ENCODE data around the gene NFE2L1. TPM values are rescaled to one million over a fixed set of nuclear protein-coding genes. Genes with fewer than 3 reads are reported as not detected.

The NFE2L1 gene
- total RNA-seq, 3 donors from 2014 or later (not counting 1 experiment from before 2014, with no cell fraction given), result 38.6 to 53.4 (median 47.5) TPM

- H3K27me3 Mint-ChIP-seq (ENCODE audit: low read depth in 2 of 2), result no peaks in the 10 kb centered on the region
- peaks cover under 1% of the 10 kb centered on the region for H3K36me3 ChIP-seq (ENCODE audit: control insufficient read depth, insufficient read depth, low read length)
- ATAC-seq (no peak), DNase-seq (no peak)
- H3K4me1 ChIP-seq (ENCODE audit: control insufficient read depth, insufficient read depth, low read length), result no peaks in the 10 kb centered on the region
- H3K9me3 ChIP-seq (ENCODE audit: control insufficient read depth, insufficient read depth, low read length), result no peaks in the 10 kb centered on the region
- no peak overlapping the region for H3K27ac ChIP-seq (ENCODE audit: low read length)
- no peaks in the 10 kb centered on the region for H3K36me3 Mint-ChIP-seq
- intact Hi-C loops (cut with micrococcal nuclease), result loop anchor here (5.0 kb wide), 1 partner anchor 540 kb away; no protein-coding TSS in a partner anchor
- no peaks in the 10 kb centered on the region for H3K27me3 ChIP-seq (ENCODE audit: control insufficient read depth, insufficient read depth, low read length)
- H3K27ac Mint-ChIP-seq, result no peak overlapping the region
- H3K9me3 Mint-ChIP-seq, result no peaks in the 10 kb centered on the region
- 91% methylated on average over 5 of the region's 5 CpGs for WGBS (ENCODE audit: insufficient coverage)
- TF ChIP-seq CTCF (IDR thresholded peaks at IDR 0.05), result no peak
- no peak overlapping the region for H3K4me3 Mint-ChIP-seq
- H3K4me3 ChIP-seq (ENCODE audit: low read length), result no peak overlapping the region
- H3K4me1 Mint-ChIP-seq, result peaks cover 0 to 5% of the 10 kb centered on the region in 2 donors
Measured at GRCh38 chr17:48081858-48082257, 33.7 kb downstream of the NFE2L1 start.

DNA sequence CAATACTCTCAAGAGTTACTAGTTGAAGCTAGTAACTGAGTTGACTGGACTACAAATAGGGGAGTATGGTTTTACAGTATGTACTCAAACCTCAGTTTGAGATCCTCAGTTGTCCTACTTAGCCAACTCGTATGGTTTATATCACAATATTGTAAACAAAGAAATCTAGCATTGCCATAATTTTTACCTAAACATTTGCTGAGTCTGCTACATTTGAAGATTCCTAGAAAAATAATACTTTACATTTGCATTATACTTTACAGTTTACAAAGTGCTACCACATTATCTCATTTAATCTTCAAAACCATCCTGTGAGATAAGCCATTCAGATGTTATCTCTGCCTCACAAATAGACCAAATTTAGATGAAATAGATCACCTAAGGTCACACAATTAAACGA is 36.8 kb downstream of the NFE2L1 start:
- TF ChIP-seq CTCF (IDR thresholded peaks at IDR 0.05), result no peak
- no peak overlapping the region for H3K4me3 Mint-ChIP-seq
- 80% methylated on average over 2 of the region's 2 CpGs for WGBS (ENCODE audit: insufficient coverage)

DNA sequence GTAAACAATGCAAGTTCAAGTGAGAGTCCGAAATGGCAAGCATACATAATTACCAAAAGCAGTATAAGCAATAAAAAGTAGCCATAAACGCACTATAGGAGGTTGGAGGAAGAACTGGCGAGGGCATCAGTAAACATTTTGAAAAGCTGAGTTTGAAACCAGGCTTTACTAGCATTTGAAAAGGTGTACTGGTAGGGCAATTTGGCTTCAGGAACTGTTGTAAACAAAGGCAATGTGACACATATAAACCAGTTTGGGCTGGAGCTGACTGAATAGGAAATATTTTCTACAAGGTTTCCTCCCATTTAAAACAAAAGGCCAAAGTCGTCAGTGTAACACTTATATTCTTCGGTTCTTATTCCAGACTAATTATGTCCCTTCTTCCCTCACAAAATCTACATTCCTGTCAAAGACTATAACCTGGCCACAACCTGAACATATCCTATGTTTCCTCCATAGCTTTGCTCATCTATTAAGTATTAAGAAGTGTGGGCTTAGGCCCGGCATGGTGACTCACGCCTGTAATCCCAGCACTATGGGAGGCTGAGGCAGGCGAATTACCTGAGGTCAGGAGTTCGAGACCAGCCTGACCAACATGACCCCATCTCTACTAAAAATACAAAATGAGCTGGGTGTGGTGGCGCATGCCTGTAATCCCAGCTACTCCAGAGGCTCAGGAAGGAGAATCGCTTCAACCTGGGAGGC is 45.3 kb downstream of the NFE2L1 start:
- Histone ChIP-seq H3K36me3 (ENCODE audit: control insufficient read depth, insufficient read depth, low read length) (peaks cover 2% of the 10 kb centered on the region), H3K27me3 (ENCODE audit: control insufficient read depth, insufficient read depth, low read length) (no peaks in the 10 kb centered on the region), H3K4me1 (ENCODE audit: control insufficient read depth, insufficient read depth, low read length) (no peaks in the 10 kb centered on the region), H3K27ac (ENCODE audit: low read length) (no peak overlapping the region), H3K9me3 (ENCODE audit: control insufficient read depth, insufficient read depth, low read length) (no peaks in the 10 kb centered on the region), H3K4me3 (ENCODE audit: low read length) (no peak overlapping the region)
- Mint-ChIP-seq H3K4me3 (no peak overlapping the region), H3K27ac (no peak overlapping the region), H3K36me3 (no peaks in the 10 kb centered on the region), H3K4me1 (peaks cover 0 to 2% of the 10 kb centered on the region in 2 donors), H3K27me3 (ENCODE audit: low read depth in 2 of 2) (no peaks in the 10 kb centered on the region), H3K9me3 (no peaks in the 10 kb centered on the region)
- no peak for TF ChIP-seq CTCF (IDR thresholded peaks at IDR 0.05)
- no peak for DNase-seq
- 97% methylated on average over 10 of the region's 11 CpGs for WGBS (ENCODE audit: insufficient coverage)
- no peak for ATAC-seq
- intact Hi-C loops (cut with micrococcal nuclease), result no loop called here

More for the DNA sequence above, 36.8 kb downstream of the NFE2L1 start:
- no peaks in the 10 kb centered on the region for H3K27me3 ChIP-seq (ENCODE audit: control insufficient read depth, insufficient read depth, low read length)
- no peak overlapping the region for H3K4me3 ChIP-seq (ENCODE audit: low read length)
- ATAC-seq (no peak), DNase-seq (no peak)
- H3K4me1 ChIP-seq (ENCODE audit: control insufficient read depth, insufficient read depth, low read length), result no peaks in the 10 kb centered on the region
- H3K9me3 ChIP-seq (ENCODE audit: control insufficient read depth, insufficient read depth, low read length), result no peaks in the 10 kb centered on the region
- intact Hi-C loops (cut with micrococcal nuclease), result loop anchor here (5.0 kb wide), 1 partner anchor 537 kb away; no protein-coding TSS in a partner anchor
- H3K36me3 ChIP-seq (ENCODE audit: control insufficient read depth, insufficient read depth, low read length), result no peaks in the 10 kb centered on the region
- Mint-ChIP-seq H3K27ac (no peak overlapping the region), H3K36me3 (no peaks in the 10 kb centered on the region), H3K27me3 (ENCODE audit: low read depth in 2 of 2) (no peaks in the 10 kb centered on the region), H3K9me3 (no peaks in the 10 kb centered on the region), H3K4me1 (peaks cover 0 to 5% of the 10 kb centered on the region in 2 donors)
- H3K27ac ChIP-seq (ENCODE audit: low read length), result no peak overlapping the region

DNA sequence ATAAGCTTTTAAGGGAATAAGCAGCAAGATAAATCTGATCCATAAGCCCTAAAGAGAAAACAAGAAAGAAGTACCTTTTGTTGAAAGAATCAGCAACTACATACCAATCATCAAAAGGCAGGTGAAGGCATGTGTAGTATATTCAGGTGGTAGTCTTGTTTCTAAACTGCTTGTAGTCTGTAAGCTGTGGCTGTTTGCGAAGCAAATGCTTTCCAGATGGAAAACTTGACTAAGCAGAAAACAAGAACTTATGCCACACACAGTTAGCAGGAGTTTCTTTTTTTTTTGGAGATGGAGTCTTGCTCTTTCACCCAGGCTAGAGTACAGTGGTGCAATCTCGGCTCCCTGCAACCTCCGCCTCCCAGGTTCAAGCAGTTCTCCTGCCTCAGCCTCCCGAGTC is 47.5 kb downstream of the NFE2L1 start:
- Histone ChIP-seq H3K27me3 (ENCODE audit: control insufficient read depth, insufficient read depth, low read length) (no peaks in the 10 kb centered on the region), H3K9me3 (ENCODE audit: control insufficient read depth, insufficient read depth, low read length) (no peaks in the 10 kb centered on the region), H3K4me3 (ENCODE audit: low read length) (no peak overlapping the region), H3K4me1 (ENCODE audit: control insufficient read depth, insufficient read depth, low read length) (peaks cover 3% of the 10 kb centered on the region), H3K27ac (ENCODE audit: low read length) (no peak overlapping the region), H3K36me3 (ENCODE audit: control insufficient read depth, insufficient read depth, low read length) (peaks cover 2% of the 10 kb centered on the region)
- no peaks in the 10 kb centered on the region for H3K36me3 Mint-ChIP-seq
- H3K27ac Mint-ChIP-seq, result no peak overlapping the region
- ATAC-seq (no peak), DNase-seq (no peak)
- peaks cover 0 to 14% of the 10 kb centered on the region in 2 donors for H3K4me1 Mint-ChIP-seq
- intact Hi-C loops (cut with micrococcal nuclease), result no loop called here
- H3K27me3 Mint-ChIP-seq (ENCODE audit: low read depth in 2 of 2), result no peaks in the 10 kb centered on the region
- H3K9me3 Mint-ChIP-seq, result no peaks in the 10 kb centered on the region
- H3K4me3 Mint-ChIP-seq, result no peak overlapping the region
- no peak for TF ChIP-seq CTCF (IDR thresholded peaks at IDR 0.05)
- 92% methylated on average over 4 of the region's 4 CpGs for WGBS (ENCODE audit: insufficient coverage)
